Smooth muscle cell (in vitro differentiated cells): ENCODE measurements around the gene THBD. TPM values are rescaled to one million over a fixed set of nuclear protein-coding genes. Genes with fewer than 3 reads are reported as not detected.

Experiments used
- DNase-seq: peaks from one replicate; lab custom pipeline; 2025; ENCODE audit not compliant: unreplicated experiment; lab: John Stamatoyannopoulos, UW
- H2AFZ ChIP-seq: fragments of 200-600 bp; sonication (generic); 2 replicates; pipeline ENCODE4 v1.6.0; 2016; ENCODE audit warnings: antibody characterized with exemption, low read depth, mild to moderate bottlenecking
- H3F3A ChIP-seq: fragments of 200-600 bp; sonication (generic); 2 replicates; pipeline ENCODE4 v1.6.0; 2017; ENCODE audit warnings: antibody characterized with exemption, low read depth
- H3K27ac ChIP-seq: fragments of 200-600 bp; sonication (generic); 2 replicates; pipeline ENCODE4 v1.5.1; 2016; ENCODE audit warnings: low read depth, mild to moderate bottlenecking
- H3K27me3 ChIP-seq: fragments of 200-600 bp; sonication (generic); 2 replicates; pipeline ENCODE4 v1.6.1; 2016; ENCODE audit warnings: low read depth, mild to moderate bottlenecking
- H3K36me3 ChIP-seq: fragments of 200-600 bp; sonication (generic); 2 replicates; pipeline ENCODE4 v1.5.1; 2016; ENCODE audit warnings: low read depth
- H3K4me1 ChIP-seq: fragments of 200-600 bp; sonication (generic); 2 replicates; pipeline ENCODE4 v1.5.1; 2016; ENCODE audit warnings: low read depth
- H3K4me2 ChIP-seq: fragments of 200-600 bp; sonication (generic); 2 replicates; pipeline ENCODE4 v1.6.0; 2016; ENCODE audit warnings: mild to moderate bottlenecking
- H3K4me3 ChIP-seq: fragments of 200-600 bp; sonication (generic); 2 replicates; pipeline ENCODE4 v1.5.1; 2016; ENCODE audit warnings: mild to moderate bottlenecking
- H3K79me2 ChIP-seq: fragments of 200-600 bp; sonication (generic); 2 replicates; pipeline ENCODE4 v1.6.0; 2016; ENCODE audit warnings: low read depth, mild to moderate bottlenecking
- H3K9ac ChIP-seq: fragments of 200-600 bp; sonication (generic); 2 replicates; pipeline ENCODE4 v1.6.0; 2016; ENCODE audit warnings: low read depth
- H3K9me3 ChIP-seq: fragments of 200-600 bp; sonication (generic); replicated peaks from 2 replicates; pipeline ENCODE4 v1.5.1; 2016; ENCODE audit warnings: low read depth
- H4K20me1 ChIP-seq: fragments of 200-600 bp; sonication (generic); 2 replicates; pipeline ENCODE4 v1.6.0; 2016; ENCODE audit warnings: low read depth
- WGBS: methylation state at CpG from one replicate; pipeline ENCODE4 v1.1.7; 2016; ENCODE audit warnings: low lambda C conversion rate; 5-methylcytosine and 5-hydroxymethylcytosine counted together
- polyA plus RNA-seq: library from polyadenylated mRNA; unstranded; fragments of >200 nt; fragmentation: Nextera tagmentation; extraction: Ambion mirVana; gene quantifications from 2 replicates; pipeline ENCODE4 v1.2.1, GENCODE V29; 2016
- total RNA-seq: library from RNA; depleted of rRNA; stranded (reverse); fragments of >200 nt; gene quantifications from 2 replicates; pipeline ENCODE4 v1.2.3, GENCODE V29; 2014
- TF ChIP-seq, protein P1 (sequence below): fragments of 200-600 bp; sonication (generic); IDR thresholded peaks from 2 replicates; pipeline ENCODE4 v1.5.1; 2017; ENCODE audit warnings: borderline replicate concordance, mild to moderate bottlenecking, antibody characterized with exemption; ENCODE audit not compliant: insufficient read depth, poor library complexity, severe bottlenecking

THBD gene
- total and polyA plus RNA-seq, 2 experiments from 2014 or later: 9.9 to 10.0 TPM

DNA sequence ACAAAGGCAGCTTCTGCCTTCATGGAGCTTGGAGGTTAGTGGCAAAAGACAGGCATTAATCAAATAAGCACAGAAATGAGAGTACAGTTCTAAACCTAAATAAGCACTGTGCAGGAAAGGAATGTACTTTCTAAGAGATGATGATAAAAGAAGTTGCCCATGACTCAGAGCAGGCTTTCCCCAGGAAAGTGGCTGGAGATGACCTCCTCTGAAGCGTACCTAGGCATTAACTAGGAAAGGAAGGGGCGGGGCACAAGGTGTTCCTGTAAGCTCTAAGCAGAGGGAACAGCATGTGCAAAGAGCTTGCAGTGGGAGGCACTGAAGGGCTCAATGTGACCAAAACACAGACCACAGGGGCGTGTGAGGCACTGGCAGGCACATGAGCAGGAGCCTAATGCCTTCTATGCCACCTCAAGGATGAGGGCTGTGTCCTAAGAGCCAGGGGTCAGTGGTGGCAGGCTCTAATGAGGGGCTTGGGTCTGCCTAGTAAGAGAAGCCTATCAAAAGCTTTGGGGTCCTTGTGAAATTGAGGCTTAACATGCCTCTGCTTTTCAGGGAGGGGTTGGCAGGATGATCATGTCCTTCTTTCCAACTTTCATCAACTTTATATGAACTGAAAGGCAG, 9.5 kb downstream of the THBD start:
- no peak overlapping the region for H3K4me2 ChIP-seq
- WGBS: 74% methylated on average over 3 of the region's 3 CpGs
- TF ChIP-seq, protein P1, sequence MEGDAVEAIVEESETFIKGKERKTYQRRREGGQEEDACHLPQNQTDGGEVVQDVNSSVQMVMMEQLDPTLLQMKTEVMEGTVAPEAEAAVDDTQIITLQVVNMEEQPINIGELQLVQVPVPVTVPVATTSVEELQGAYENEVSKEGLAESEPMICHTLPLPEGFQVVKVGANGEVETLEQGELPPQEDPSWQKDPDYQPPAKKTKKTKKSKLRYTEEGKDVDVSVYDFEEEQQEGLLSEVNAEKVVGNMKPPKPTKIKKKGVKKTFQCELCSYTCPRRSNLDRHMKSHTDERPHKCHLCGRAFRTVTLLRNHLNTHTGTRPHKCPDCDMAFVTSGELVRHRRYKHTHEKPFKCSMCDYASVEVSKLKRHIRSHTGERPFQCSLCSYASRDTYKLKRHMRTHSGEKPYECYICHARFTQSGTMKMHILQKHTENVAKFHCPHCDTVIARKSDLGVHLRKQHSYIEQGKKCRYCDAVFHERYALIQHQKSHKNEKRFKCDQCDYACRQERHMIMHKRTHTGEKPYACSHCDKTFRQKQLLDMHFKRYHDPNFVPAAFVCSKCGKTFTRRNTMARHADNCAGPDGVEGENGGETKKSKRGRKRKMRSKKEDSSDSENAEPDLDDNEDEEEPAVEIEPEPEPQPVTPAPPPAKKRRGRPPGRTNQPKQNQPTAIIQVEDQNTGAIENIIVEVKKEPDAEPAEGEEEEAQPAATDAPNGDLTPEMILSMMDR: no peak
- no peak for DNase-seq
- H3K36me3 ChIP-seq: no peaks in the 10 kb centered on the region
- no peaks in the 10 kb centered on the region for H3K9me3 ChIP-seq
- no peak overlapping the region for H3K9ac ChIP-seq
- H3K79me2 ChIP-seq: no peaks in the 10 kb centered on the region
- H2AFZ ChIP-seq: no peak overlapping the region
- H3K4me3 ChIP-seq: no peak overlapping the region
- H4K20me1 ChIP-seq: no peaks in the 10 kb centered on the region
- H3K4me1 ChIP-seq: no peaks in the 10 kb centered on the region
- H3K27me3 ChIP-seq: peaks cover 63% of the 10 kb centered on the region
- H3F3A ChIP-seq: no peaks in the 10 kb centered on the region
- no peak overlapping the region for H3K27ac ChIP-seq

DNA sequence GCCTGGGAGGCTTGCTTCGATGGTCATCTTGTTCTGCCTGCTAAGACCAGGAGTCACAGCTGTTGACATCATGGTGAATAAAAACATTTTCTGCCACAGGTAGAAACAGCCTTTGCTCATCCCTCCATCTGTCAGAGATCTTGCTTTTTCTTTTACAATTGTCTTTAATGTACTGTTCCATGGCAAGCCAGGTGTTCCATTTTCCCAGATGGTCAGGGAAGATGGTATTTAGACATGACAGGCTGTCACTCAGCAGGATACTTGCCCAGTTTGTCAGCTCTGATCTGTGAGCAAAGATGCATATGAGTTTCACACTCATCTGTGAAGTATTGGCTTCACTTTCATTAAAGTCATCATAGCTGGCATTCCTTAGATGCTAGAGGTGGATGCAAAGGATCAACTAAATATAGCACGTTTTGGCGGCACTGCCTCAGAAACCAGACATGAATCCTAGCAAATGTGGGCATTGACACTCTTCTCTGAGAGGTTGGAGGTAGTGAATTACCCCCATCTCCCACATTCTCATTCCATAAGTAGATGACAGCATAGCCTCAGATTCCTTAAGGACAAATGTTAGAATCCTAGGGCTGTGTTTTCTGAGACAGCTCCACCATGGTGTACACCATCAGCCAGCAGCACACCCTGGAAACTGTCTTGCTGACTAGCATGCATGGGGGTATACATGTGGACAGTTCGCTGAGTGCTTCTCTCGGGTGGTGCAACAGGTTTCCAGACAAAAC, 10.2 kb downstream of the THBD start:
- Histone ChIP-seq H3K4me1 (no peaks in the 10 kb centered on the region), H4K20me1 (no peaks in the 10 kb centered on the region), H3K9ac (no peak overlapping the region), H3K4me3 (no peak overlapping the region), H3K79me2 (no peaks in the 10 kb centered on the region), H3K36me3 (no peaks in the 10 kb centered on the region), H3K27me3 (peaks cover 70% of the 10 kb centered on the region), H3K27ac (no peak overlapping the region), H3K4me2 (no peak overlapping the region), H2AFZ (no peak overlapping the region), H3F3A (no peaks in the 10 kb centered on the region), H3K9me3 (no peaks in the 10 kb centered on the region)
- no peak for DNase-seq
- 55% methylated on average over 5 of the region's 5 CpGs for WGBS
- TF ChIP-seq, protein P1: no peak

DNA sequence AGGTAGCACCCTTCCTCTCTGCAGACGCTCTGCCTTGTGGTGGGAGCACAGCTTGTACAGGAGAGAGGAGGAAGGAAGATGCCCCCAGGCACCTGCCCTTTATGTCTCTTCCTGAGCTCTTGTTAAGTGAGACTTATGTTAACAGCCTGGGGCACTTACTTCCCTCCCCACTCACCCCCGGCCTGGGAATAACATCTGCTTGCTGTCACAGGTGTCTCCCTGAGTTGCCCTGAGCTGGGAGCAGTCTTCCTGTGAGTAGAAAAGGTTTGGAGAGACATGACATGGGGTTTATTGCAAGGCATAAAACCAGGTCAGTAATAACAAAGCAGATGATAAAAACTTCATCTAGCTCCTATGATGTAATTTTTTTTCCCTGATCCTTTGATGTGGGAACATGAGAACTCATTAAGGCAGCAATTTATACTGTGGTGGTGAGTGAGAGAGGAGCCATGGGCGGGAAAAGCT, 12.4 kb downstream of the THBD start:
- 52% methylated on average over 3 of the region's 3 CpGs for WGBS
- H3K79me2 ChIP-seq: no peaks in the 10 kb centered on the region
- H3K27ac ChIP-seq: no peak overlapping the region
- H3F3A ChIP-seq: no peaks in the 10 kb centered on the region
- no peak for DNase-seq
- H3K27me3 ChIP-seq: peaks cover 65% of the 10 kb centered on the region
- H3K4me2 ChIP-seq: no peak overlapping the region
- no peaks in the 10 kb centered on the region for H4K20me1 ChIP-seq
- H3K9ac ChIP-seq: no peak overlapping the region
- H2AFZ ChIP-seq: no peak overlapping the region
- no peaks in the 10 kb centered on the region for H3K4me1 ChIP-seq
- no peaks in the 10 kb centered on the region for H3K9me3 ChIP-seq
- H3K4me3 ChIP-seq: no peak overlapping the region
- H3K36me3 ChIP-seq: no peaks in the 10 kb centered on the region
- TF ChIP-seq, protein P1: no peak
